ENCODE results near the gene KISS1. TPM values are rescaled to one million over a fixed set of nuclear protein-coding genes. Genes with fewer than 3 reads are reported as not detected.
A peak's percentile ranks its signal among the peaks of the same experiment; 100 is the strongest.

Gene KISS1
- total RNA-seq, 1 donor from 2014 or later: 0.60 TPM

DNA sequence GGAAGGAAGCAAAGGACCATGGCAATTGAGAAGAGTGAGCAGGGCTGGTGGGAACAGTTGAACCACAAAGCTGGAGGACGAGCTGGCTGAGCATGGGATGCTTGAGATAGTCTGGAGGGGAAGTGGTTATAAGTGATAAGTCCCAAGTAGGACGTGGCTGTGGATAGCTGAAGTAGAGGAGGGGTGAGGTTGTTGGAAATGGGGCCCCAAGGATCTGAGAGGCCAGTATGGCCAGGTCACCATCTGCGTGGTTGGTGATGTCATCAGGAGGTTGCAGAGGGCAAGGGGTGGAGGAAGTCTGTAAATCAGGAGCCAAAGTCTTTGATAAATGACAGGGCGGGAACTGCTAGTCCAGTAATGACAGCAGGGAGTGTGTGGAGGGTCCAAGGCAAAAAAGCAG, 19.2 kb downstream of the KISS1 start:
- TF ChIP-seq, protein P1, sequence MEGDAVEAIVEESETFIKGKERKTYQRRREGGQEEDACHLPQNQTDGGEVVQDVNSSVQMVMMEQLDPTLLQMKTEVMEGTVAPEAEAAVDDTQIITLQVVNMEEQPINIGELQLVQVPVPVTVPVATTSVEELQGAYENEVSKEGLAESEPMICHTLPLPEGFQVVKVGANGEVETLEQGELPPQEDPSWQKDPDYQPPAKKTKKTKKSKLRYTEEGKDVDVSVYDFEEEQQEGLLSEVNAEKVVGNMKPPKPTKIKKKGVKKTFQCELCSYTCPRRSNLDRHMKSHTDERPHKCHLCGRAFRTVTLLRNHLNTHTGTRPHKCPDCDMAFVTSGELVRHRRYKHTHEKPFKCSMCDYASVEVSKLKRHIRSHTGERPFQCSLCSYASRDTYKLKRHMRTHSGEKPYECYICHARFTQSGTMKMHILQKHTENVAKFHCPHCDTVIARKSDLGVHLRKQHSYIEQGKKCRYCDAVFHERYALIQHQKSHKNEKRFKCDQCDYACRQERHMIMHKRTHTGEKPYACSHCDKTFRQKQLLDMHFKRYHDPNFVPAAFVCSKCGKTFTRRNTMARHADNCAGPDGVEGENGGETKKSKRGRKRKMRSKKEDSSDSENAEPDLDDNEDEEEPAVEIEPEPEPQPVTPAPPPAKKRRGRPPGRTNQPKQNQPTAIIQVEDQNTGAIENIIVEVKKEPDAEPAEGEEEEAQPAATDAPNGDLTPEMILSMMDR (IDR thresholded peaks at IDR 0.05; ENCODE audit: unreplicated experiment): no peak
- H3K9me3 Mint-ChIP-seq: no peaks in the 10 kb centered on the region
- H3K27me3 Mint-ChIP-seq (ENCODE audit: low read depth): peaks cover 7% of the 10 kb centered on the region

DNA sequence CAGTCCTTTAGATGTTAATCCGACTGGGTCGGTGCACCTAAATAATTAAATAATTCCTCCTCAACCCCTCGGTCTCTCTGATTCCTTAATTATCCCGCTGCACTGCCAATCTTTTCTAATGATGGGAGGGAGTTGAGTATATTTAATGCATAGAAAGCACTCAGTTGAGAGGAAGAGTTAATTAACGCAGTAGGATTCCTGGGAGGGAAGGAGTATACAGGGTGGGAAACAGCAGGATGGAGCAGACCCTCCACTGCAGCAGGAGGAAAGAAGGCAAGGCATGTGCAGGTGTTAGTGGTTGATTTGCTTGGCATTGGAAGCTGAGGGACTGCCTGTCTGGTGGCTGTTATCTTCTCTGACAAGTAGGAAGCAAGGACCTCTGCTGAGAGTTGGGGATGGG, 20.2 kb downstream of the KISS1 start:
- TF ChIP-seq, protein P1 (IDR thresholded peaks at IDR 0.05; ENCODE audit: unreplicated experiment): no peak
- no peaks in the 10 kb centered on the region for H3K36me3 Mint-ChIP-seq
- H3K4me1 Mint-ChIP-seq: peaks cover 7% of the 10 kb centered on the region
- H3K4me3 Mint-ChIP-seq: no peak overlapping the region
- peaks cover 3% of the 10 kb centered on the region for H3K9me3 Mint-ChIP-seq
- DNase-seq (ENCODE audit: low spot score in 2 of 2, unreplicated experiment in 2 of 2): no peak
- peaks cover 7% of the 10 kb centered on the region for H3K27me3 Mint-ChIP-seq (ENCODE audit: low read depth)
- no peak overlapping the region for H3K27ac Mint-ChIP-seq

More for the DNA sequence above, 19.2 kb downstream of the KISS1 start:
- DNase-seq (ENCODE audit: low spot score in 2 of 2, unreplicated experiment in 2 of 2): no peak
- peaks cover 4% of the 10 kb centered on the region for H3K4me1 Mint-ChIP-seq
- H3K4me3 Mint-ChIP-seq: no peak overlapping the region
- H3K27ac Mint-ChIP-seq: no peak overlapping the region
- no peaks in the 10 kb centered on the region for H3K36me3 Mint-ChIP-seq

DNA sequence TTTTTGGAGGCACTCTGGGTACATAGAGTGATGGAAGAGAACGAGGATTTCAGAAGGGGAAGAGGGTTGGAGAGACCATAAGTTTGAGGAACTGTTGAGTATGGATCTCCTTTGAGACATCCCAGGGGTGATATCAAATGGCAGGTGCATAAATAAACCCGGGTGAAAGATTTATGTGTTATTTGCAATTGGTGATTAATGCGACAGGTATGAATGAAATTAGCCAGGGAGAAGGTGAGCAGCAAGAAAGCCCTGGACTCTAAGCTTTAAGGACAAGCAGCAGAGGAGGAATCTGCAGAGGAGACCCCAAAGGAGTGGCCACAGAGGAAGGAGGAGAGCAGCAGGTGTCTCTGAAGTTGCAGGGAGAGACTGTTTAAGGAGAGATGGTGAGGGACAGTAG, 21.3 kb downstream of the KISS1 start:
- TF ChIP-seq, protein P1 (IDR thresholded peaks at IDR 0.05; ENCODE audit: unreplicated experiment): no peak
- H3K4me1 Mint-ChIP-seq: peaks cover 7% of the 10 kb centered on the region
- no peak for DNase-seq (ENCODE audit: low spot score in 2 of 2, unreplicated experiment in 2 of 2)
- peaks cover 10% of the 10 kb centered on the region for H3K9me3 Mint-ChIP-seq
- H3K27me3 Mint-ChIP-seq (ENCODE audit: low read depth): peaks cover 7% of the 10 kb centered on the region
- no peak overlapping the region for H3K4me3 Mint-ChIP-seq
- no peak overlapping the region for H3K27ac Mint-ChIP-seq
- no peaks in the 10 kb centered on the region for H3K36me3 Mint-ChIP-seq

DNA sequence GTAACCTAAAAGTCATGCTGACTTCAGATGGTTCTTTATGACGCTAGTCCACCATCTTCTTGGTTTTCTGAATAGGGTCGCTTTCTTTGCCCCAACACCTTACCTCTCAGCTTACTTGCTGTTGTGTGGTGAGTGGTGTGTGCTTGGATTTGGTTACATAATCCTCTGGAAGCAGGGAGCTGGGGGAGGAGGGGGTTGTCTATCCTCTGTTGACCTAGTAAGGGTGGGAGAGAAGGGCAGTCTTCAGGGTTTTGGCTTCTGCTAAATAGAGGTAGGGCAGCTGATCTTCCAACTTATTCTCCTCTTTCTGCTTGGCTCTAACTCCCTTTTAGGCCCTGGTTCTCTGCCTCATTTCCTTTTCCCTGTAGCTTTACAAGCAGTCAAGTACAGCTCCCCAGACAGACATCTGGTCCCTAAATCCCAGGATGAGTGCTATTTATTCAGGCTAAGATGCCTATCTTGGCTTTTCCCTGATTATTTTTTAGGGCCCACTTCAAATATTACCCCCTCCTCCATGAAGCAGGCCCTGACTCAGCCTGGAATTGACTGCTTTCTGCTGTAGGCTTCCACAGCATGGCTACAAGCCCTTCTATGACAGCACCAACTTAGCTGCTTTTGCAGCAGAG, 23.8 kb downstream of the KISS1 start:
- peaks cover 7% of the 10 kb centered on the region for H3K4me1 Mint-ChIP-seq
- peaks cover 18% of the 10 kb centered on the region for H3K9me3 Mint-ChIP-seq
- peaks cover 1% of the 10 kb centered on the region for H3K27me3 Mint-ChIP-seq (ENCODE audit: low read depth)
- no peaks in the 10 kb centered on the region for H3K36me3 Mint-ChIP-seq
- TF ChIP-seq, protein P1 (IDR thresholded peaks at IDR 0.05; ENCODE audit: unreplicated experiment): no peak
- no peak for DNase-seq (ENCODE audit: low spot score in 2 of 2, unreplicated experiment in 2 of 2)
- peak overlapping the region; percentile 15 for H3K27ac Mint-ChIP-seq
- no peak overlapping the region for H3K4me3 Mint-ChIP-seq

DNA sequence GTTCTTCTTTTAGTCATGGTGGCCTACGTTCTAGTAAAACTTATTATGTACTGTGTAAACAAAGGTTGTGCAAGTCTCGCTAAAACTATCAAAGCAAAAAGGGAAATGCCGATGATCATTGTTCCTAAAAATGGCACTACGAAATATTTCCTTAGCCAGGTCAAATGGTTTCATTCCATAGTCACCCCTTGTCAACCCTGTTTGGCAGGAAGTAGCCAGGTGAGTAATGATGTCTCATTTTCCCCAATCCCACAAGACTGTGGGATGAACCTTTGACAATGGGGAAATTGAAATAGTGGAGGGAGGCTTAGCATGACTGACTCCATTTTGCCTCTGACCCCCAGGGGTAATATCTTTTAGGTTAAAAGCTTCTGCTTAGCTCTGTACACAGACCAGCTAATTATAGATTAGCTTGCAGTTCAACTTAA, 24.5 kb downstream of the KISS1 start:
- no peak overlapping the region for H3K27ac Mint-ChIP-seq
- H3K9me3 Mint-ChIP-seq: peaks cover 18% of the 10 kb centered on the region
- H3K4me3 Mint-ChIP-seq: no peak overlapping the region
- H3K4me1 Mint-ChIP-seq: peaks cover 7% of the 10 kb centered on the region
- H3K27me3 Mint-ChIP-seq (ENCODE audit: low read depth): peaks cover 1% of the 10 kb centered on the region
- TF ChIP-seq, protein P1 (IDR thresholded peaks at IDR 0.05; ENCODE audit: unreplicated experiment): no peak
- H3K36me3 Mint-ChIP-seq: no peaks in the 10 kb centered on the region
- DNase-seq (ENCODE audit: low spot score in 2 of 2, unreplicated experiment in 2 of 2): no peak

Data from mesothelial cell of epicardium (in vitro differentiated cells).